HCT116 (cell line): Measurements from ENCODE around the gene PLA2R1. TPM values are rescaled to one million over a fixed set of nuclear protein-coding genes. Genes with fewer than 3 reads are reported as not detected.

Experiments used
- ATAC-seq: fragments of 200-7000 bp; cut with Tn5 transposase; 2 replicates; pipeline ENCODE4 v1.9.1; 2020; ENCODE audit warnings: mild to moderate bottlenecking, moderate library complexity
- BruUV-seq: library from RNA; stranded (reverse); fragments of 400-500 nt; replicated peaks from 2 replicates; lab custom pipeline; 2021; lab: Mats Ljungman, UMichigan
- CTCF ChIA-PET: fragments of 300-600 bp; sonication (Branson Sonifier 250); formaldehyde crosslinking; loops from one replicate; lab custom pipeline; 2021; ENCODE audit warnings: antibody characterized with exemption; lab: Charles Lee
- POLR2A ChIA-PET: fragments of 300-600, 350-600 bp; sonication (Branson Sonifier 250); formaldehyde crosslinking; loops from one replicate; lab custom pipeline; 2021; ENCODE audit warnings: antibody characterized with exemption; lab: Charles Lee
- RAD21 ChIA-PET, 2 experiments: fragments of 300-600 bp; sonication (Branson Sonifier 250); formaldehyde crosslinking; loops; one replicate each; lab custom pipeline; 2023; ENCODE audit warnings: low total read pairs in 2 of 2; ENCODE audit not compliant: uncharacterized antibody in 2 of 2, unreplicated experiment in 2 of 2, low non-redundant PET in 1 of 2; lab: Charles Lee
- DNase-seq: peaks from one replicate; pipeline ENCODE4 v3.0.0-alpha.2; 2010; ENCODE audit warnings: low read depth, low spot score
- H2AFZ ChIP-seq: fragments of 200-600 bp; shearing (Covaris generic), sonication (generic); 2 replicates; pipeline ENCODE4 v1.6.1; 2017; ENCODE audit warnings: low read depth, mixed run types, mixed read lengths, antibody characterized with exemption, low read length; ENCODE audit not compliant: poor library complexity, severe bottlenecking
- H3K27ac ChIP-seq: 2 replicates; pipeline ENCODE4 v1.5.1; 2012; ENCODE audit warnings: low read depth, low read length
- H3K27me3 ChIP-seq: fragments of 200-600 bp; sonication (generic); 2 replicates; pipeline ENCODE4 v1.6.1; 2016; ENCODE audit warnings: mixed run types, low read length, mixed read lengths; ENCODE audit not compliant: insufficient read depth
- H3K36me3 ChIP-seq, 2 experiments: fragments of 200-500 bp in 1 of 2; fragments of 200-600 bp in 1 of 2; sonication (Bioruptor generic) in 1 of 2; sonication (generic) in 1 of 2; 2 replicates each; pipeline versions ENCODE4 v1.5.1 to v1.6.1; 2014 to 2016; ENCODE audit warnings: low read length in 2 of 2, inconsistent platforms in 1 of 2, mixed read lengths in 1 of 2, mixed run types in 1 of 2; ENCODE audit not compliant: insufficient read depth in 2 of 2, control insufficient read depth in 1 of 2
- H3K4me1 ChIP-seq, 2 experiments: fragments of 200-600 bp in 1 of 2; sonication (generic) in 1 of 2; 2 replicates each; pipeline versions ENCODE4 v1.5.1 to v1.6.1; 2012 to 2017; ENCODE audit warnings: low read length in 2 of 2, inconsistent platforms in 1 of 2, mild to moderate bottlenecking in 1 of 2, mixed read lengths in 1 of 2, mixed run types in 1 of 2, moderate library complexity in 1 of 2; ENCODE audit not compliant: insufficient read depth in 2 of 2, control insufficient read depth in 1 of 2
- H3K4me2 ChIP-seq: fragments of 200-600 bp; sonication (generic); 2 replicates; pipeline ENCODE4 v1.6.1; 2017; ENCODE audit warnings: mixed run types, low read length, mixed read lengths
- H3K4me3 ChIP-seq, 2 experiments: fragments of 200-600 bp in 1 of 2; sonication (generic) in 1 of 2; replicated peaks in 1 of 2; 2 replicates each; pipeline ENCODE4 v1.5.1; 2011 to 2016; ENCODE audit warnings: low read length in 2 of 2, control low read depth in 1 of 2, low read depth in 1 of 2, mild to moderate bottlenecking in 1 of 2, mixed read lengths in 1 of 2, mixed run types in 1 of 2
- H3K79me2 ChIP-seq: fragments of 200-600 bp; sonication (generic); 2 replicates; pipeline ENCODE4 v1.6.1; 2017; ENCODE audit warnings: mild to moderate bottlenecking, mixed run types, low read length, moderate library complexity, mixed read lengths; ENCODE audit not compliant: insufficient read depth
- H3K9ac ChIP-seq: fragments of 200-600 bp; sonication (generic); 2 replicates; pipeline ENCODE4 v1.6.1; 2016; ENCODE audit warnings: low read length, mixed read lengths
- H3K9me2 ChIP-seq: fragments of 200-600 bp; sonication (generic), shearing (Covaris generic); 2 replicates; pipeline ENCODE4 v1.6.1; 2017; ENCODE audit warnings: mixed run types, mild to moderate bottlenecking, moderate library complexity; ENCODE audit not compliant: insufficient read depth
- H3K9me3 ChIP-seq, 2 experiments: fragments of 200-500 bp in 1 of 2; fragments of 200-600 bp in 1 of 2; sonication (Bioruptor generic) in 1 of 2; sonication (generic) in 1 of 2; 2 replicates each; pipeline ENCODE4 v1.6.1; 2014 to 2017; ENCODE audit warnings: low read length in 2 of 2, mixed read lengths in 2 of 2, inconsistent platforms in 1 of 2, low read depth in 1 of 2, mild to moderate bottlenecking in 1 of 2, mixed run types in 1 of 2, moderate library complexity in 1 of 2; ENCODE audit not compliant: control insufficient read depth in 1 of 2, insufficient read depth in 1 of 2
- H4K20me1 ChIP-seq: fragments of 200-600 bp; sonication (generic), shearing (Covaris generic); 2 replicates; pipeline ENCODE4 v1.6.1; 2017; ENCODE audit warnings: mixed run types, mild to moderate bottlenecking, moderate library complexity; ENCODE audit not compliant: insufficient read depth
- FOSL1 ChIP-seq: IDR thresholded peaks from 2 replicates; pipeline ENCODE4 v1.6.1; 2012; ENCODE audit warnings: low read depth
- MAX ChIP-seq: IDR thresholded peaks from 2 replicates; pipeline ENCODE4 v1.6.1; 2012
- RAD21 ChIP-seq: IDR thresholded peaks from 2 replicates; pipeline ENCODE4 v1.6.1; 2012; ENCODE audit warnings: low read depth, mild to moderate bottlenecking
- SP1 ChIP-seq: IDR thresholded peaks from 2 replicates; pipeline ENCODE4 v1.6.1; 2012; ENCODE audit warnings: low read depth
- SRF ChIP-seq: IDR thresholded peaks from 2 replicates; pipeline ENCODE4 v1.6.1; 2012; ENCODE audit warnings: low read depth
- intact Hi-C: fragments of 100-400 bp; cut with micrococcal nuclease; formaldehyde crosslinking; loops from 2 replicates; pipeline ENCODE4 v1.10.0; 2022
- total RNA-seq: library from RNA; stranded (reverse); gene quantifications from one replicate; pipeline ENCODE4 v1.2.1, GENCODE V29; 2021; ENCODE audit not compliant: unreplicated experiment

The PLA2R1 gene
- total RNA-seq, 1 experiment from 2014 or later, result 0.34 TPM

GRCh38 chr2:159982270-159982669 is 80.1 kb downstream of the PLA2R1 start:
- H3K9me3 ChIP-seq, result no peaks in the 10 kb centered on the region
- peak; percentile 37; the same call in 1 of the 2 replicates for TF ChIP-seq FOSL1
- TF ChIP-seq MAX, result peak; percentile 51
- 0 out of 2 replicates have a peak, but pooled peaks have one; percentile 6 for TF ChIP-seq SP1
- TF ChIP-seq RAD21, result no peak
- TF ChIP-seq, all 23 proteins: peak for 3
- RAD21 ChIA-PET, result no interaction called here
- Histone ChIP-seq H3K27ac (no peak overlapping the region), H3K9me2 (no peaks in the 10 kb centered on the region), H2AFZ (peak overlapping the region; percentile 49), H4K20me1 (no peaks in the 10 kb centered on the region), H3K27me3 (no peaks in the 10 kb centered on the region), H3K79me2 (no peaks in the 10 kb centered on the region), H3K4me2 (peak overlapping the region; percentile 5; the same call in 1 of the 2 replicates), H3K36me3 (no peaks in the 10 kb centered on the region), H3K9ac (no peak overlapping the region), H3K4me3 (no peak overlapping the region), H3K4me1 (peaks cover 4 to 10% of the 10 kb centered on the region in 2 experiments; a peak in 3 of 4 replicates)
- DNase-seq (no peak), ATAC-seq (peak; percentile 85)
- no TSS peak for BruUV-seq
- CTCF ChIA-PET, result interaction anchor here (1.9 kb wide), 1 partner anchor 40 kb away, joined by 6 read pairs; no protein-coding TSS in a partner anchor
- intact Hi-C loops, result no loop called here
- POLR2A ChIA-PET, result no interaction called here

GRCh38 chr2:159976527-159977160 is 85.8 kb downstream of the PLA2R1 start:
- no TSS peak for BruUV-seq
- Histone ChIP-seq H4K20me1 (no peaks in the 10 kb centered on the region), H3K9ac (no peak overlapping the region), H3K36me3 (no peaks in the 10 kb centered on the region), H3K9me2 (no peaks in the 10 kb centered on the region), H3K4me2 (no peak overlapping the region), H3K4me3 (no peak overlapping the region), H3K27me3 (no peaks in the 10 kb centered on the region), H3K27ac (no peak overlapping the region), H2AFZ (no peak overlapping the region), H3K79me2 (no peaks in the 10 kb centered on the region), H3K9me3 (no peaks in the 10 kb centered on the region), H3K4me1 (peaks cover under 1% of the 10 kb centered on the region in 2 experiments; a peak in 3 of 4 replicates)
- TF ChIP-seq SRF (no peak), MAX (no peak)
- DNase-seq (no peak), ATAC-seq (no peak)
- intact Hi-C loops, result no loop called here
- RAD21 ChIA-PET, result no interaction called here
- CTCF ChIA-PET, result interaction anchor here (1.7 kb wide), 1 partner anchor 9 kb away, joined by 4 read pairs; no protein-coding TSS in a partner anchor
- POLR2A ChIA-PET, result no interaction called here
